Esophagus (tissue), 2 donors: ENCODE data around the gene FCSK. TPM values are rescaled to one million over a fixed set of nuclear protein-coding genes. Genes with fewer than 3 reads are reported as not detected.

Source experiments
- H3K27ac ChIP-seq, 2 donors: one replicate each; pipeline ENCODE4 v1.5.1; 2013; ENCODE audit warnings: low read depth in 2 of 2, mild to moderate bottlenecking in 2 of 2, inconsistent platforms in 1 of 2, low read length in 1 of 2, moderate library complexity in 1 of 2
- H3K27me3 ChIP-seq, 2 donors: one replicate each; pipeline ENCODE4 v1.6.1; 2013; ENCODE audit warnings: low read length in 2 of 2, control low read depth in 1 of 2, mild to moderate bottlenecking in 1 of 2; ENCODE audit not compliant: insufficient read depth in 2 of 2, control insufficient read depth in 1 of 2
- H3K36me3 ChIP-seq, 2 donors: one replicate each; pipeline ENCODE4 v1.6.1; 2013; ENCODE audit warnings: low read length in 1 of 2; ENCODE audit not compliant: control insufficient read depth in 2 of 2, insufficient read depth in 2 of 2
- H3K4me1 ChIP-seq, 2 donors: one replicate each; pipeline ENCODE4 v1.6.1; 2013; ENCODE audit warnings: low read length in 1 of 2; ENCODE audit not compliant: control insufficient read depth in 2 of 2, insufficient read depth in 2 of 2
- H3K4me3 ChIP-seq, 2 donors: one replicate each; pipeline ENCODE4 v1.5.1; 2013; ENCODE audit warnings: low read length in 2 of 2, mild to moderate bottlenecking in 2 of 2, low read depth in 1 of 2, moderate library complexity in 1 of 2
- H3K9me3 ChIP-seq, 2 donors: one replicate each; pipeline ENCODE4 v1.6.1; 2013; ENCODE audit warnings: mild to moderate bottlenecking in 2 of 2, low read depth in 1 of 2, low read length in 1 of 2, moderate library complexity in 1 of 2; ENCODE audit not compliant: control insufficient read depth in 2 of 2, insufficient read depth in 1 of 2
- WGBS, 2 donors: extraction: QIAGEN DNeasy Blood & Tissue Kit; methylation state at CpG; one replicate each; pipeline ENCODE4 v1.1.7; 2013; 5-methylcytosine and 5-hydroxymethylcytosine counted together
- polyA plus RNA-seq, 2 donors: library from polyadenylated mRNA; stranded (reverse); fragments of 200-250 nt; gene quantifications; one replicate each; pipeline ENCODE4 v1.2.3, GENCODE V29; 2013
- donor health status: healthy with polysubstance abuse.
- donor health status: Bipolar disorder and iron deficiency.

Gene FCSK
- polyA plus RNA-seq, 2 donors: 7.6 to 11.3 TPM

- Histone ChIP-seq H3K27ac (peak overlapping the region; percentile 15 to 56), H3K4me3 (no peak overlapping the region), H3K4me1 (peaks cover 12 to 14% of the 10 kb centered on the region in 2 donors), H3K9me3 (no peaks in the 10 kb centered on the region), H3K36me3 (no peaks in the 10 kb centered on the region), H3K27me3 (no peaks in the 10 kb centered on the region)
- 62 to 66% methylated on average over 11 of the region's 11 CpGs for WGBS, 2 donors
Measured at GRCh38 chr16:70430667-70431536, 23.5 kb upstream of the FCSK start.

- 58 to 61% methylated on average over 3 of the region's 3 CpGs for WGBS, 2 donors
- Histone ChIP-seq H3K4me1 (peaks cover 14% of the 10 kb centered on the region in 2 donors), H3K36me3 (no peaks in the 10 kb centered on the region), H3K27me3 (no peaks in the 10 kb centered on the region), H3K4me3 (no peak overlapping the region), H3K27ac (peak overlapping the region; percentile 64 to 66), H3K9me3 (no peaks in the 10 kb centered on the region)
Measured at GRCh38 chr16:70432356-70432722, 22.1 kb upstream of the FCSK start.

- peak overlapping the region; percentile 64 to 66 for H3K27ac ChIP-seq
- H3K9me3 ChIP-seq: no peaks in the 10 kb centered on the region
- no peak overlapping the region for H3K4me3 ChIP-seq
- peaks cover 16 to 17% of the 10 kb centered on the region in 2 donors for H3K4me1 ChIP-seq
- WGBS, 2 donors: 51 to 56% methylated on average over 12 of the region's 12 CpGs
- H3K36me3 ChIP-seq: no peaks in the 10 kb centered on the region
- H3K27me3 ChIP-seq: no peaks in the 10 kb centered on the region
Measured at GRCh38 chr16:70432723-70433457, 21.5 kb upstream of the FCSK start.

GRCh38 chr16:70433458-70434103, 20.8 kb upstream of the FCSK start:
- Histone ChIP-seq H3K9me3 (no peaks in the 10 kb centered on the region), H3K36me3 (no peaks in the 10 kb centered on the region), H3K27ac (peak overlapping the region; percentile 64 to 66), H3K4me3 (no peak overlapping the region), H3K27me3 (no peaks in the 10 kb centered on the region), H3K4me1 (peaks cover 12 to 14% of the 10 kb centered on the region in 2 donors)
- 40 to 55% methylated on average over 5 of the region's 5 CpGs for WGBS, 2 donors

- H3K4me1 ChIP-seq: peaks cover 11 to 14% of the 10 kb centered on the region in 2 donors
Measured at GRCh38 chr16:70434484-70435260, 19.7 kb upstream of the FCSK start.

GRCh38 chr16:70437017-70437581, 17.3 kb upstream of the FCSK start:
- H3K4me3 ChIP-seq: no peak overlapping the region
- H3K36me3 ChIP-seq: no peaks in the 10 kb centered on the region
- H3K27me3 ChIP-seq: no peaks in the 10 kb centered on the region
- H3K9me3 ChIP-seq: no peaks in the 10 kb centered on the region
- WGBS, 2 donors: 41 to 44% methylated on average over 5 of the region's 5 CpGs
- peaks cover 9 to 11% of the 10 kb centered on the region in 2 donors for H3K4me1 ChIP-seq
- no peak overlapping the region for H3K27ac ChIP-seq

More at GRCh38 chr16:70434484-70435260, 19.7 kb upstream of the FCSK start:
- Histone ChIP-seq H3K4me3 (no peak overlapping the region), H3K9me3 (no peaks in the 10 kb centered on the region), H3K36me3 (no peaks in the 10 kb centered on the region), H3K27me3 (no peaks in the 10 kb centered on the region), H3K27ac (no peak overlapping the region)
- 82 to 87% methylated on average over 6 of the region's 6 CpGs for WGBS, 2 donors

- peak overlapping the region; percentile 52 to 59 for H3K4me3 ChIP-seq
- peaks cover 9 to 11% of the 10 kb centered on the region in 2 donors for H3K4me1 ChIP-seq
- no peaks in the 10 kb centered on the region for H3K27me3 ChIP-seq
- no peaks in the 10 kb centered on the region for H3K9me3 ChIP-seq
- peak overlapping the region; percentile 42 to 44 for H3K27ac ChIP-seq
- WGBS, 2 donors: 15 to 26% methylated on average over 22 of the region's 22 CpGs
- no peaks in the 10 kb centered on the region for H3K36me3 ChIP-seq
Measured at GRCh38 chr16:70437582-70438557, 16.5 kb upstream of the FCSK start.

- peaks cover 5 to 8% of the 10 kb centered on the region in 2 donors for H3K4me1 ChIP-seq
- 1 to 2% methylated on average over 8 to 39 of the region's 39 CpGs for WGBS, 2 donors
- peak overlapping the region; percentile 42 to 44 for H3K27ac ChIP-seq
- no peaks in the 10 kb centered on the region for H3K27me3 ChIP-seq
- H3K36me3 ChIP-seq: no peaks in the 10 kb centered on the region
- peak overlapping the region; percentile 52 to 59 for H3K4me3 ChIP-seq
- H3K9me3 ChIP-seq: no peaks in the 10 kb centered on the region
Measured at GRCh38 chr16:70438585-70438968, 15.8 kb upstream of the FCSK start.
